T47D (cell line): ENCODE measurements around the gene VDAC1.

ENCODE experiments used
- DNase-seq, 2 experiments: peaks; one replicate each; pipeline versions ENCODE4 v3.0.0 to v3.0.0-alpha.2; 2011 to 2012; ENCODE audit warnings: low read depth in 1 of 2, low spot score in 1 of 2
- JUND ChIP-seq: IDR thresholded peaks from 2 replicates; pipeline ENCODE4 v1.6.1; 2012; ENCODE audit warnings: low read depth
- in situ Hi-C: cut with HindIII; loops from 2 replicates; pipeline ENCODE4 v1.10.0; 2016; ENCODE audit warnings: low sequenced_read_pairs, low pct_unique_long_range_greater_than_20kb

VDAC1 gene

DNA sequence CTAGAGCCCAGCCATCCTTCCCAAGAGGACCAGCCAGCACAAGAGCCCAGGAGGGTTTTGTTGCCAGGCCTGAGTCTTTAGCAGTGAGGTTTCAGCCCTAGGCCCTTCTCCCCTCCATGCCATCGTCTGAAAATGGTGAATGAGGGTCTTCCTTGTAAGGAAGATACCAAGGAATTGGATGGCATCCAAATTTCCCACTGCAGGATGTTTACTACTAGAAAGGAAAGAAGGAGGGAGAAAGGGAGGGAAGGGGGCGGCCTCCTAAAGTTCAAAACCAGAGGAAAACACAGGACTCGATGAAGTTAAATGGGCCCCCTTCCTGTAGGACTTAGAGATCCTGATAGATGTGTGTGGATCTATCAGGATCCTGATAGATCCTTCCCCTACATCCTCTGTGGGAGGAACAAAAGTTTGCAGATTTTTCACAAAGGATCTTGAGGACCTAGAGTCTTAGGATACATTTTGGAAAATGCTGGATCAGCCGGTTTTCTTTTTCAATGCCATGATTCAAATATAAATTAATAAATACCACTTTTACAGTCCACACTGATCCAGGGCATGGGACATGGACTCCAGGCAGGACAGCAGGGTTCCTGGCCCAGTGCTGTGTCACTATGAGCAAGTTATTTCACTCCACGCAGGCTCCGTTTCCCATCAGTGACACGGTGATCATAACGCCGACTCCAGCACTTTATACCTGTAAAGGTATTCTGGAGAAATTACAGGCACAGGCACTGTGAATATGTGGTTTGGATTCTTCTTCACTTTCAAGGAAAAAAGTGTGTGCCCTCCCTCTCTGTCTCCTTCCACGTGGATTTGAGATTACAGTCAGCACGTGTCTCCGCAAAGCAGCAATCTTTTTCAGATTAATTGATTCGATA, 77.2 kb downstream of the VDAC1 start:
- no peak for DNase-seq
- in situ Hi-C loops, result no loop called here
- no peak for TF ChIP-seq JUND

DNA sequence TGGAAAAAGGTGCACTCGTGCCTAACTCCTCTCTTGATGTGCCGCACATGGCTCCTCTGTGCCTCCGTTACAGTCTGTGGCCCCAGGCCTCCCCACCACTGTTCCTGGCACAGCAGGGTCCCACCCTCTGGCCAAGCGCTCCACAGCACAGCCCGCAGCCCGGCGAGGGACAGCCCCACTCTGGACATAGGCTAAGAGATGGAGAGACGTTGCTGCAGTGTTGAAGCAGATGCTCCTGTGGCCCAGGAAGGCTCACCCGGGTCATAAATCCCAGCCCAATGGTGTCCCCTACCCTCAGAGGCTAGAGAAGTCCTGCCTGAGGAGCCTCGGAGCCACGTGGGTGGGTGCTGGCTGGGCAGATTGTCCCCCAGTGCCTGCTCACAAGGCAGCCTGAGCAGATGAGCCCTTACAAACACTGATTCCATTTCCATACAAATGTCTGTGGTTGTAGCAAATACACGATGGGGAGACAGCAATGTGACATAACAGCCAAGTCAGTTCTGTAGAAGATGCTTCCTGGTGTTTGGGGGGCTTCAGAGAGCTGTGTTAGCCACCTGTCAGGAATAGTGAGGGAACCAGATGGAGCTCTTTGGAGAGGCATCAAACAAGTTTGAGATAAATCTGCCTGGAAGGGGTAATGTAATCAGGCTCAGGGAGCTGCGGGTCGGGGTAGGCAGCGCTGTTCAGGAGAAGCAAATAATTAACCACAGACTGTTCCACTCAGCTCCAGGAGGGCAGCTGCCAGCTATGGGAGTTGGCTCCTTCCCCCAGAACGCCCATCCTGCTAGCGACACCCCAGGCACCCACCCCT, 78.1 kb downstream of the VDAC1 start:
- in situ Hi-C loops, result no loop called here
- DNase-seq, result no peak
- TF ChIP-seq JUND, result no peak

GRCh38 chr5:133925866-133926488, 78.8 kb downstream of the VDAC1 start:
- in situ Hi-C loops, result no loop called here
- TF ChIP-seq JUND, result no peak
- DNase-seq, result no peak

GRCh38 chr5:133925269-133925668, 79.5 kb downstream of the VDAC1 start:
- no peak for TF ChIP-seq JUND
- no peak for DNase-seq
- in situ Hi-C loops, result no loop called here

- in situ Hi-C loops, result no loop called here
- no peak for DNase-seq
- no peak for TF ChIP-seq JUND
Measured at GRCh38 chr5:133924221-133924920, 80.4 kb downstream of the VDAC1 start.

DNA sequence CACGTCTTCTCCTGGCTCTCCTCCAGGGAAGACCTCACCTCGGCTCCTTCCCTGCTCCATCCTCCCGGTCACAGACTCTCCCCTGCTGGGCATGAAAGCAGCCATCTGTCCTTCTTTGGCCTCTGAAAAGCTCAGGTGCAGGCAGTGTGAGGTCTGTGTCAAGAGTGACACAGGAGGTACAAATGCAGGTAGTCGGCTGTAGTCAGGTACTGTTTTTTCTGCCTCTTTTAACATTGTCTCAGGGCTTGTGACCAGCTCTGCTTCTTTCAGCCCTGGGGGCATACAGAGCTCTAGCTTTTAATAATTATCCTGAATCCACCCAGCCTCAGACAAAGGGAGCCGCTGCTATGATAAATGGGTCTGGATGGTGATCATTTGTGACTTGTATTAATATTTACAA, 82.8 kb downstream of the VDAC1 start:
- TF ChIP-seq JUND, result no peak
- in situ Hi-C loops, result no loop called here
- no peak for DNase-seq
